Tibial nerve (tissue), 4 donors: ENCODE measurements around the gene GPR87.

Experiments used
- CTCF ChIP-seq, 5 experiments: fragments of 200-600 bp in 3 of 5; fragments of 450-650 bp in 2 of 5; sonication (generic) in 3 of 5; IDR thresholded peaks; one replicate each; pipeline ENCODE4 v1.5.1; 2016 to 2019; ENCODE audit warnings: antibody characterized with exemption in 5 of 5, mild to moderate bottlenecking in 3 of 5, moderate library complexity in 2 of 5
- EP300 ChIP-seq, 2 donors: sonication (generic); formaldehyde crosslinking; IDR thresholded peaks; one replicate each; pipeline ENCODE4 v1.6.1; 2017; ENCODE audit warnings: antibody characterized with exemption in 2 of 2, mild to moderate bottlenecking in 1 of 2
- POLR2A ChIP-seq, 2 donors: fragments of 450-650 bp; IDR thresholded peaks; one replicate each; pipeline ENCODE4 v1.6.1; 2017; ENCODE audit warnings: antibody characterized with exemption in 2 of 2, mild to moderate bottlenecking in 2 of 2, moderate library complexity in 2 of 2

GRCh38 chr3:151262871-151263525 is 53.6 kb downstream of the GPR87 start:
- TF ChIP-seq POLR2A (IDR thresholded peaks at IDR 0.05) = no peak
- no peak for TF ChIP-seq CTCF (IDR thresholded peaks at IDR 0.05)
- TF ChIP-seq EP300 (IDR thresholded peaks at IDR 0.05) = peak in 1 of 2 donors; percentile 32
